Measurements from ENCODE around the gene PRCP.

- TF ChIP-seq, protein P1, sequence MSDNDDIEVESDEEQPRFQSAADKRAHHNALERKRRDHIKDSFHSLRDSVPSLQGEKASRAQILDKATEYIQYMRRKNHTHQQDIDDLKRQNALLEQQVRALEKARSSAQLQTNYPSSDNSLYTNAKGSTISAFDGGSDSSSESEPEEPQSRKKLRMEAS (IDR thresholded peaks at IDR 0.05; ENCODE audit: low read depth) = no peak
- no peak for TF ChIP-seq POLR2AphosphoS5 (IDR thresholded peaks at IDR 0.05; ENCODE audit: low read depth, low read length)
- no peak for TF ChIP-seq CTCF (IDR thresholded peaks at IDR 0.05)
- no peak for TF ChIP-seq RFX5 (IDR thresholded peaks at IDR 0.05; ENCODE audit: low read length)
- TF ChIP-seq, protein P2, sequence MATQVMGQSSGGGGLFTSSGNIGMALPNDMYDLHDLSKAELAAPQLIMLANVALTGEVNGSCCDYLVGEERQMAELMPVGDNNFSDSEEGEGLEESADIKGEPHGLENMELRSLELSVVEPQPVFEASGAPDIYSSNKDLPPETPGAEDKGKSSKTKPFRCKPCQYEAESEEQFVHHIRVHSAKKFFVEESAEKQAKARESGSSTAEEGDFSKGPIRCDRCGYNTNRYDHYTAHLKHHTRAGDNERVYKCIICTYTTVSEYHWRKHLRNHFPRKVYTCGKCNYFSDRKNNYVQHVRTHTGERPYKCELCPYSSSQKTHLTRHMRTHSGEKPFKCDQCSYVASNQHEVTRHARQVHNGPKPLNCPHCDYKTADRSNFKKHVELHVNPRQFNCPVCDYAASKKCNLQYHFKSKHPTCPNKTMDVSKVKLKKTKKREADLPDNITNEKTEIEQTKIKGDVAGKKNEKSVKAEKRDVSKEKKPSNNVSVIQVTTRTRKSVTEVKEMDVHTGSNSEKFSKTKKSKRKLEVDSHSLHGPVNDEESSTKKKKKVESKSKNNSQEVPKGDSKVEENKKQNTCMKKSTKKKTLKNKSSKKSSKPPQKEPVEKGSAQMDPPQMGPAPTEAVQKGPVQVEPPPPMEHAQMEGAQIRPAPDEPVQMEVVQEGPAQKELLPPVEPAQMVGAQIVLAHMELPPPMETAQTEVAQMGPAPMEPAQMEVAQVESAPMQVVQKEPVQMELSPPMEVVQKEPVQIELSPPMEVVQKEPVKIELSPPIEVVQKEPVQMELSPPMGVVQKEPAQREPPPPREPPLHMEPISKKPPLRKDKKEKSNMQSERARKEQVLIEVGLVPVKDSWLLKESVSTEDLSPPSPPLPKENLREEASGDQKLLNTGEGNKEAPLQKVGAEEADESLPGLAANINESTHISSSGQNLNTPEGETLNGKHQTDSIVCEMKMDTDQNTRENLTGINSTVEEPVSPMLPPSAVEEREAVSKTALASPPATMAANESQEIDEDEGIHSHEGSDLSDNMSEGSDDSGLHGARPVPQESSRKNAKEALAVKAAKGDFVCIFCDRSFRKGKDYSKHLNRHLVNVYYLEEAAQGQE (IDR thresholded peaks at IDR 0.05; ENCODE audit: low read depth, low read length) = no peak
- TF ChIP-seq CHD2 (IDR thresholded peaks at IDR 0.05; ENCODE audit: low read length, partially characterized antibody) = no peak
- no peak for TF ChIP-seq TAF1 (IDR thresholded peaks at IDR 0.05; ENCODE audit: borderline replicate concordance, low read depth, low read length)
Measured at GRCh38 chr11:82776377-82776776, 123.9 kb downstream of the PRCP start.

Measured in SK-N-SH (cell line).